ENCODE results near the gene TF.

GRCh38 chr3:133797396-133798105 lies 51.4 kb downstream of the TF start:
- TF ChIP-seq REST (IDR thresholded peaks at IDR 0.05; ENCODE audit: insufficient read depth in 1 of 2, low read depth in 2 of 2, low read length in 2 of 2) (no peak), TAF1 (IDR thresholded peaks at IDR 0.05; ENCODE audit: borderline replicate concordance, insufficient read depth, low read length) (no peak), POLR2AphosphoS5 (IDR thresholded peaks at IDR 0.05; ENCODE audit: low read depth, low read length) (no peak), SIN3A (IDR thresholded peaks at IDR 0.05; ENCODE audit: borderline replicate concordance, insufficient read depth, low read length) (no peak)

Measured in PFSK-1 (cell line).